Panc1 (cell line): ENCODE measurements around the gene EIF2B5. TPM values are rescaled to one million over a fixed set of nuclear protein-coding genes. Genes with fewer than 3 reads are reported as not detected.

Experiments used
- ATAC-seq: fragments of 200-7000 bp; cut with Tn5 transposase; 2 replicates; pipeline ENCODE4 v1.9.1; 2020; ENCODE audit warnings: mild to moderate bottlenecking, moderate library complexity
- BruUV-seq: library from RNA; stranded (reverse); fragments of 400-500 nt; replicated peaks from 2 replicates; lab custom pipeline; 2021; lab: Mats Ljungman, UMichigan
- CTCF ChIA-PET: fragments of 300-600 bp; sonication (Branson Sonifier 250); formaldehyde crosslinking; loops from one replicate; lab custom pipeline; 2022; ENCODE audit warnings: antibody characterized with exemption; lab: Charles Lee
- POLR2A ChIA-PET: fragments of 300-600 bp; sonication (Branson Sonifier 250); formaldehyde crosslinking; loops from one replicate; lab custom pipeline; 2022; ENCODE audit warnings: antibody characterized with exemption; lab: Charles Lee
- DNase-seq: peaks from one replicate; pipeline ENCODE4 v3.0.0-alpha.2; 2010; ENCODE audit warnings: low read depth, low spot score
- H3K27ac ChIP-seq: 2 replicates; pipeline ENCODE4 v1.5.1; 2011; ENCODE audit warnings: mild to moderate bottlenecking, low read length, inconsistent platforms
- H3K27me3 ChIP-seq: fragments of 200-500 bp; sonication (Bioruptor generic); 2 replicates; pipeline ENCODE4 v1.6.0; 2014; ENCODE audit warnings: low read length, inconsistent platforms; ENCODE audit not compliant: control insufficient read depth, insufficient read depth
- H3K36me3 ChIP-seq: fragments of 200-500 bp; sonication (Bioruptor generic); 2 replicates; pipeline ENCODE4 v1.5.1; 2014; ENCODE audit warnings: inconsistent platforms, mild to moderate bottlenecking, low read length, moderate library complexity; ENCODE audit not compliant: control insufficient read depth, insufficient read depth
- H3K4me1 ChIP-seq: 2 replicates; pipeline ENCODE4 v1.5.1; 2011; ENCODE audit warnings: inconsistent platforms, mild to moderate bottlenecking, low read length, moderate library complexity; ENCODE audit not compliant: control insufficient read depth, insufficient read depth
- H3K4me3 ChIP-seq, 2 experiments: 2 replicates each; pipeline ENCODE4 v1.5.1; 2011 to 2012; ENCODE audit warnings: low read depth in 2 of 2, low read length in 2 of 2, mild to moderate bottlenecking in 2 of 2, inconsistent platforms in 1 of 2, moderate library complexity in 1 of 2
- H3K9me3 ChIP-seq: fragments of 200-500 bp; sonication (Bioruptor generic); 2 replicates; pipeline ENCODE4 v1.5.1; 2014; ENCODE audit warnings: low read depth, mild to moderate bottlenecking, inconsistent platforms, low read length, moderate library complexity; ENCODE audit not compliant: control insufficient read depth, insufficient read depth
- POLR2AphosphoS5 ChIP-seq: IDR thresholded peaks from 2 replicates; pipeline ENCODE4 v1.6.1; 2012; ENCODE audit warnings: mild to moderate bottlenecking, low read depth, low read length, moderate library complexity
- REST ChIP-seq, 2 experiments: IDR thresholded peaks; 2 replicates each; pipeline ENCODE4 v1.6.1; 2011 to 2012; ENCODE audit warnings: low read depth in 2 of 2, control low read depth in 1 of 2, low read length in 1 of 2, mild to moderate bottlenecking in 1 of 2, moderate library complexity in 1 of 2; ENCODE audit not compliant: insufficient read depth in 1 of 2
- SIN3A ChIP-seq: IDR thresholded peaks from 2 replicates; pipeline ENCODE4 v1.6.1; 2012; ENCODE audit warnings: low read depth, mild to moderate bottlenecking, low read length, moderate library complexity, borderline replicate concordance; ENCODE audit not compliant: insufficient read depth
- TCF7L2 ChIP-seq: IDR thresholded peaks from 2 replicates; pipeline ENCODE4 v1.6.1; 2011; ENCODE audit warnings: mild to moderate bottlenecking, low read depth, low read length, inconsistent platforms
- in situ Hi-C: cut with HindIII; loops from 2 replicates; pipeline ENCODE4 v1.10.0; 2016; ENCODE audit warnings: low sequenced_read_pairs, low pct_unique_long_range_greater_than_20kb
- intact Hi-C: fragments of 100-400 bp; cut with micrococcal nuclease; formaldehyde crosslinking; loops from one replicate; pipeline ENCODE4 v1.10.0; 2022; ENCODE audit not compliant: unreplicated experiment
- total RNA-seq: library from RNA; stranded (reverse); gene quantifications from one replicate; pipeline ENCODE4 v1.2.1, GENCODE V29; 2021; ENCODE audit not compliant: unreplicated experiment
- TF ChIP-seq, protein P1 (sequence below): fragments of 450-650 bp; IDR thresholded peaks from 2 replicates; pipeline ENCODE4 v1.5.1; 2017; ENCODE audit warnings: mild to moderate bottlenecking

EIF2B5 gene
- total RNA-seq, 1 experiment from 2014 or later: 60.2 TPM

DNA sequence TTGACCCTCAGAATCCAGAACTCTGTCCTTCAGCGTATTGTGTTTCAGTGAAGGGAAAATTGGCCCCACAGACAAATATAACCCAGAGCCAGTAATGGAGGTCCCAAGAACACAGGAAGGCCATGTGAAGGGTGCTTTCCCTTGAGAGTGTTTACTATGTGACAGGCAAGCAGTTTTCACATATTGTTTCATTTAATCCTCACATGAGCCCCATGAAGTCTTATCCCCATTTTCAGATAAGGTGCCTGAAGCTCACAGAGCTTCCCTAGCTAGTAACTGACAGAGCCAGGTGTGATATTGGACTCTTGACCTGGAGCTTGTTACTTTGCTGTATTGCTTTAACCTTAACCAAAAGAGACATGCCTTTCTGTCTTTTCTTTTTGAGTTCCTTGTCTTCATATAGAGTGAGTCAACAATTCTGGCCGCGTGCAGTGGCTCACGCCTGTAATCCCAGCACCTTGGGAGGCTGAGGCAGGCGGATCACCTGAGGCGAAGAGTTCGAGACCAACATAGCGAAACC, 10.7 kb downstream of the EIF2B5 start:
- CTCF ChIA-PET: interaction anchor here (0.7 to 0.9 kb wide), 2 partner anchors 80 to 104 kb away, joined by 4 to 5 read pairs; partner anchors contain the start of gene EEF1AKMT4
- TF ChIP-seq REST (IDR thresholded peaks at IDR 0.05; ENCODE audit: insufficient read depth in 1 of 2, low read depth in 2 of 2, low read length in 1 of 2) (no peak), SIN3A (no peak), POLR2AphosphoS5 (no peak; the same call in 1 of the 2 replicates), TCF7L2 (no peak)
- TF ChIP-seq, protein P1, sequence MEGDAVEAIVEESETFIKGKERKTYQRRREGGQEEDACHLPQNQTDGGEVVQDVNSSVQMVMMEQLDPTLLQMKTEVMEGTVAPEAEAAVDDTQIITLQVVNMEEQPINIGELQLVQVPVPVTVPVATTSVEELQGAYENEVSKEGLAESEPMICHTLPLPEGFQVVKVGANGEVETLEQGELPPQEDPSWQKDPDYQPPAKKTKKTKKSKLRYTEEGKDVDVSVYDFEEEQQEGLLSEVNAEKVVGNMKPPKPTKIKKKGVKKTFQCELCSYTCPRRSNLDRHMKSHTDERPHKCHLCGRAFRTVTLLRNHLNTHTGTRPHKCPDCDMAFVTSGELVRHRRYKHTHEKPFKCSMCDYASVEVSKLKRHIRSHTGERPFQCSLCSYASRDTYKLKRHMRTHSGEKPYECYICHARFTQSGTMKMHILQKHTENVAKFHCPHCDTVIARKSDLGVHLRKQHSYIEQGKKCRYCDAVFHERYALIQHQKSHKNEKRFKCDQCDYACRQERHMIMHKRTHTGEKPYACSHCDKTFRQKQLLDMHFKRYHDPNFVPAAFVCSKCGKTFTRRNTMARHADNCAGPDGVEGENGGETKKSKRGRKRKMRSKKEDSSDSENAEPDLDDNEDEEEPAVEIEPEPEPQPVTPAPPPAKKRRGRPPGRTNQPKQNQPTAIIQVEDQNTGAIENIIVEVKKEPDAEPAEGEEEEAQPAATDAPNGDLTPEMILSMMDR: no peak
- POLR2A ChIA-PET: no interaction called here
- H3K4me1 ChIP-seq: no peaks in the 10 kb centered on the region
- DNase-seq (no peak), ATAC-seq (no peak)
- intact Hi-C loops (loop anchor here (5.0 to 10.0 kb wide), 2 partner anchors 96 to 139 kb away; no protein-coding TSS in a partner anchor), in situ Hi-C loops (no loop called here)
- peaks cover 17% of the 10 kb centered on the region for H3K36me3 ChIP-seq
- no peaks in the 10 kb centered on the region for H3K27me3 ChIP-seq
- no TSS peak for BruUV-seq
- no peak overlapping the region for H3K4me3 ChIP-seq
- H3K9me3 ChIP-seq: no peaks in the 10 kb centered on the region
- no peak overlapping the region for H3K27ac ChIP-seq

DNA sequence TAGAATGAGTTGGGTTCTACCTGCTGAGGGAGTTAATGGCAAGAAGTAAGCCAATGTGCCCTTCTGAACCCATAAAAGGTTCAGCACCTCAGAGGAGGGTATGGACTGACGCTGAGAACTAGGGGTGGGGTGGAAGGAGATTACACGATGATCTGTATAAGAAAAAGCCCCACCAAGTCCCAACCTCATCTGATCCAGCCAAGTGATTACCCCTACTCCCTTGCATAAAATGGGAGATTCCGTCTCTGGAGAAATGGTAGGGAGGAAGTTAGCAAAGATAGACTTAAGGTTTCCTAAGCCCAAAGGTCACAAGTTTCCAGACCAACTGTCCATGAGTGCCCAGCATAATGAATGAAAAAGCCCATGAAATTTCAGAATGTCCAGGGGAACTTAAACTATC, 12.9 kb downstream of the EIF2B5 start:
- Histone ChIP-seq H3K4me1 (no peaks in the 10 kb centered on the region), H3K9me3 (no peaks in the 10 kb centered on the region), H3K27ac (no peak overlapping the region), H3K4me3 (no peak overlapping the region), H3K27me3 (no peaks in the 10 kb centered on the region), H3K36me3 (peaks cover 12% of the 10 kb centered on the region; the same call in 1 of the 2 replicates)
- DNase-seq (no peak), ATAC-seq (no peak)
- TF ChIP-seq, protein P1: no peak
- TF ChIP-seq SIN3A: no peak
- TF ChIP-seq TCF7L2: no peak
- no peak for TF ChIP-seq POLR2AphosphoS5
- POLR2A ChIA-PET: interaction anchor here (0.5 kb wide), 1 partner anchor 113 kb away, joined by 6 read pairs; no protein-coding TSS in a partner anchor
- no TSS peak for BruUV-seq
- intact Hi-C loops (loop anchor here (5.0 to 10.0 kb wide), 2 partner anchors 94 to 137 kb away; no protein-coding TSS in a partner anchor), in situ Hi-C loops (no loop called here)
- CTCF ChIA-PET: no interaction called here
